Measurements from ENCODE around the gene HNRNPA0. TPM values are rescaled to one million over a fixed set of nuclear protein-coding genes. Genes with fewer than 3 reads are reported as not detected.

The HNRNPA0 gene
- total and polyA plus RNA-seq, 2 experiments from 2014 or later, result 15.1 to 39.9 TPM

- no peaks in the 10 kb centered on the region for H3K4me1 Mint-ChIP-seq
- ATAC-seq (no peak), DNase-seq (ENCODE audit: low spot score) (no peak)
- H4K20me1 ChIP-seq (replicated peaks; ENCODE audit: insufficient read depth), result no peaks in the 10 kb centered on the region
- TF ChIP-seq EZH2 (IDR thresholded peaks at IDR 0.05; ENCODE audit: low read depth, unreplicated experiment), result no peak
- TF ChIP-seq EZH2phosphoT487 (IDR thresholded peaks at IDR 0.05; ENCODE audit: unreplicated experiment), result no peak
- TF ChIP-seq ZNF114 (CRISPR knock-in tag; IDR thresholded peaks at IDR 0.05), result no peak
- no peak for TF ChIP-seq STAT1 (IDR thresholded peaks at IDR 0.05; ENCODE audit: unreplicated experiment)
- TF ChIP-seq JUNB (IDR thresholded peaks at IDR 0.05; ENCODE audit: unreplicated experiment), result no peak
- TF ChIP-seq, protein P1, sequence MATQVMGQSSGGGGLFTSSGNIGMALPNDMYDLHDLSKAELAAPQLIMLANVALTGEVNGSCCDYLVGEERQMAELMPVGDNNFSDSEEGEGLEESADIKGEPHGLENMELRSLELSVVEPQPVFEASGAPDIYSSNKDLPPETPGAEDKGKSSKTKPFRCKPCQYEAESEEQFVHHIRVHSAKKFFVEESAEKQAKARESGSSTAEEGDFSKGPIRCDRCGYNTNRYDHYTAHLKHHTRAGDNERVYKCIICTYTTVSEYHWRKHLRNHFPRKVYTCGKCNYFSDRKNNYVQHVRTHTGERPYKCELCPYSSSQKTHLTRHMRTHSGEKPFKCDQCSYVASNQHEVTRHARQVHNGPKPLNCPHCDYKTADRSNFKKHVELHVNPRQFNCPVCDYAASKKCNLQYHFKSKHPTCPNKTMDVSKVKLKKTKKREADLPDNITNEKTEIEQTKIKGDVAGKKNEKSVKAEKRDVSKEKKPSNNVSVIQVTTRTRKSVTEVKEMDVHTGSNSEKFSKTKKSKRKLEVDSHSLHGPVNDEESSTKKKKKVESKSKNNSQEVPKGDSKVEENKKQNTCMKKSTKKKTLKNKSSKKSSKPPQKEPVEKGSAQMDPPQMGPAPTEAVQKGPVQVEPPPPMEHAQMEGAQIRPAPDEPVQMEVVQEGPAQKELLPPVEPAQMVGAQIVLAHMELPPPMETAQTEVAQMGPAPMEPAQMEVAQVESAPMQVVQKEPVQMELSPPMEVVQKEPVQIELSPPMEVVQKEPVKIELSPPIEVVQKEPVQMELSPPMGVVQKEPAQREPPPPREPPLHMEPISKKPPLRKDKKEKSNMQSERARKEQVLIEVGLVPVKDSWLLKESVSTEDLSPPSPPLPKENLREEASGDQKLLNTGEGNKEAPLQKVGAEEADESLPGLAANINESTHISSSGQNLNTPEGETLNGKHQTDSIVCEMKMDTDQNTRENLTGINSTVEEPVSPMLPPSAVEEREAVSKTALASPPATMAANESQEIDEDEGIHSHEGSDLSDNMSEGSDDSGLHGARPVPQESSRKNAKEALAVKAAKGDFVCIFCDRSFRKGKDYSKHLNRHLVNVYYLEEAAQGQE (IDR thresholded peaks at IDR 0.05; ENCODE audit: unreplicated experiment), result no peak
- H3K36me3 Mint-ChIP-seq (ENCODE audit: low read depth), result no peaks in the 10 kb centered on the region
- H3K4me1 ChIP-seq (ENCODE audit: insufficient read depth), result no peaks in the 10 kb centered on the region
- no peak overlapping the region for H2AFZ ChIP-seq
- no peaks in the 10 kb centered on the region for H3K9me3 Mint-ChIP-seq
- H3K27me3 ChIP-seq (ENCODE audit: insufficient read depth), result no peaks in the 10 kb centered on the region
- no peaks in the 10 kb centered on the region for H3K9me2 ChIP-seq (ENCODE audit: insufficient read depth)
- no peaks in the 10 kb centered on the region for H3K79me2 ChIP-seq (replicated peaks; ENCODE audit: insufficient read depth)
- no peaks in the 10 kb centered on the region for H3K36me3 ChIP-seq (ENCODE audit: insufficient read depth)
- H3K4me2 ChIP-seq, result no peak overlapping the region
- no peak overlapping the region for H3K4me3 Mint-ChIP-seq
- no peaks in the 10 kb centered on the region for H3K27me3 Mint-ChIP-seq (ENCODE audit: insufficient read depth, low read depth, poor library complexity)
- H3F3A ChIP-seq (replicated peaks; ENCODE audit: low read depth), result no peaks in the 10 kb centered on the region
- no peak overlapping the region for H3K4me3 ChIP-seq
- no peak overlapping the region for H3K27ac Mint-ChIP-seq
- no peak overlapping the region for H3K27ac ChIP-seq (ENCODE audit: low read depth)
Measured at GRCh38 chr5:137802282-137803210, 48.4 kb upstream of the HNRNPA0 start.

- Mint-ChIP-seq H3K36me3 (ENCODE audit: low read depth) (no peaks in the 10 kb centered on the region), H3K27me3 (ENCODE audit: insufficient read depth, low read depth, poor library complexity) (no peaks in the 10 kb centered on the region), H3K9me3 (no peaks in the 10 kb centered on the region), H3K4me1 (no peaks in the 10 kb centered on the region), H3K27ac (no peak overlapping the region), H3K4me3 (no peak overlapping the region)
- Histone ChIP-seq H3K27ac (ENCODE audit: low read depth) (no peak overlapping the region), H3K4me3 (no peak overlapping the region), H2AFZ (no peak overlapping the region), H3K4me1 (ENCODE audit: insufficient read depth) (no peaks in the 10 kb centered on the region), H3K4me2 (no peak overlapping the region), H3K79me2 (replicated peaks; ENCODE audit: insufficient read depth) (no peaks in the 10 kb centered on the region), H3K27me3 (ENCODE audit: insufficient read depth) (no peaks in the 10 kb centered on the region), H3K36me3 (ENCODE audit: insufficient read depth) (no peaks in the 10 kb centered on the region), H4K20me1 (replicated peaks; ENCODE audit: insufficient read depth) (no peaks in the 10 kb centered on the region), H3F3A (replicated peaks; ENCODE audit: low read depth) (no peaks in the 10 kb centered on the region), H3K9me2 (ENCODE audit: insufficient read depth) (no peaks in the 10 kb centered on the region)
- ATAC-seq (no peak), DNase-seq (ENCODE audit: low spot score) (no peak)
- TF ChIP-seq, protein P2, sequence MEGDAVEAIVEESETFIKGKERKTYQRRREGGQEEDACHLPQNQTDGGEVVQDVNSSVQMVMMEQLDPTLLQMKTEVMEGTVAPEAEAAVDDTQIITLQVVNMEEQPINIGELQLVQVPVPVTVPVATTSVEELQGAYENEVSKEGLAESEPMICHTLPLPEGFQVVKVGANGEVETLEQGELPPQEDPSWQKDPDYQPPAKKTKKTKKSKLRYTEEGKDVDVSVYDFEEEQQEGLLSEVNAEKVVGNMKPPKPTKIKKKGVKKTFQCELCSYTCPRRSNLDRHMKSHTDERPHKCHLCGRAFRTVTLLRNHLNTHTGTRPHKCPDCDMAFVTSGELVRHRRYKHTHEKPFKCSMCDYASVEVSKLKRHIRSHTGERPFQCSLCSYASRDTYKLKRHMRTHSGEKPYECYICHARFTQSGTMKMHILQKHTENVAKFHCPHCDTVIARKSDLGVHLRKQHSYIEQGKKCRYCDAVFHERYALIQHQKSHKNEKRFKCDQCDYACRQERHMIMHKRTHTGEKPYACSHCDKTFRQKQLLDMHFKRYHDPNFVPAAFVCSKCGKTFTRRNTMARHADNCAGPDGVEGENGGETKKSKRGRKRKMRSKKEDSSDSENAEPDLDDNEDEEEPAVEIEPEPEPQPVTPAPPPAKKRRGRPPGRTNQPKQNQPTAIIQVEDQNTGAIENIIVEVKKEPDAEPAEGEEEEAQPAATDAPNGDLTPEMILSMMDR (conservative IDR thresholded peaks at IDR 0.05; ENCODE audit: low read depth in 2 of 2), result peak; percentile 20 to 47; a peak in 2 of 4 replicates
- no peak for TF ChIP-seq ZNF114 (CRISPR knock-in tag; IDR thresholded peaks at IDR 0.05)
Measured at GRCh38 chr5:137800700-137801411, 46.7 kb upstream of the HNRNPA0 start.

Measured in GM23338 (cell line).